ENCODE measurements around the gene F2RL3.

Gene F2RL3

DNA sequence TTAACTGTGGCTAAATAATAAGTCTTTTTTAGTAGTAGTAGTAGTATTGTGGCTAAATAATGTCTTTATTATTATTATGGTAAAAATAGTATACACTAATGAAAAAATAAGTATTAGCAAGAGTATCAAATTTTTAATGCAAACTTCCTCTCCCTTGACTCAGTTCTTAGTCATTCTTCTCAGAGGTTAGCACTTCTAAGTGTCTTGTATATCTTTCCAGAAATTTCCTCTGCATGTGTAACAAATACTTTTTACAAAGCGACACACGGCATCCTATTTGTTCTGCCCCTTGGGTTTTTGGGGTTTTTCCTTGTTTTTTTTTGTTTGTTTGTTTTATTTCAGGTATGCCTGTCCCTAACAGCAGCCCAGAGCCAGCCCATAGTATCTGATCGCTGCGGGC is 38.7 kb upstream of the F2RL3 start (continued):
- TF ChIP-seq, protein P1, sequence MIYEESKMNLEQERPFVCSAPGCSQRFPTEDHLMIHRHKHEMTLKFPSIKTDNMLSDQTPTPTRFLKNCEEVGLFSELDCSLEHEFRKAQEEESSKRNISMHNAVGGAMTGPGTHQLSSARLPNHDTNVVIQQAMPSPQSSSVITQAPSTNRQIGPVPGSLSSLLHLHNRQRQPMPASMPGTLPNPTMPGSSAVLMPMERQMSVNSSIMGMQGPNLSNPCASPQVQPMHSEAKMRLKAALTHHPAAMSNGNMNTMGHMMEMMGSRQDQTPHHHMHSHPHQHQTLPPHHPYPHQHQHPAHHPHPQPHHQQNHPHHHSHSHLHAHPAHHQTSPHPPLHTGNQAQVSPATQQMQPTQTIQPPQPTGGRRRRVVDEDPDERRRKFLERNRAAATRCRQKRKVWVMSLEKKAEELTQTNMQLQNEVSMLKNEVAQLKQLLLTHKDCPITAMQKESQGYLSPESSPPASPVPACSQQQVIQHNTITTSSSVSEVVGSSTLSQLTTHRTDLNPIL (CRISPR knock-in tag; IDR thresholded peaks at IDR 0.05; ENCODE audit: low read depth), result no peak
- TF ChIP-seq ZC3H10 (CRISPR knock-in tag; IDR thresholded peaks at IDR 0.05), result no peak
- no peak for TF ChIP-seq SNAI2 (CRISPR knock-in tag; IDR thresholded peaks at IDR 0.05)
- TF ChIP-seq ZNF70 (CRISPR knock-in tag; IDR thresholded peaks at IDR 0.05), result no peak
- TF ChIP-seq, protein P2, sequence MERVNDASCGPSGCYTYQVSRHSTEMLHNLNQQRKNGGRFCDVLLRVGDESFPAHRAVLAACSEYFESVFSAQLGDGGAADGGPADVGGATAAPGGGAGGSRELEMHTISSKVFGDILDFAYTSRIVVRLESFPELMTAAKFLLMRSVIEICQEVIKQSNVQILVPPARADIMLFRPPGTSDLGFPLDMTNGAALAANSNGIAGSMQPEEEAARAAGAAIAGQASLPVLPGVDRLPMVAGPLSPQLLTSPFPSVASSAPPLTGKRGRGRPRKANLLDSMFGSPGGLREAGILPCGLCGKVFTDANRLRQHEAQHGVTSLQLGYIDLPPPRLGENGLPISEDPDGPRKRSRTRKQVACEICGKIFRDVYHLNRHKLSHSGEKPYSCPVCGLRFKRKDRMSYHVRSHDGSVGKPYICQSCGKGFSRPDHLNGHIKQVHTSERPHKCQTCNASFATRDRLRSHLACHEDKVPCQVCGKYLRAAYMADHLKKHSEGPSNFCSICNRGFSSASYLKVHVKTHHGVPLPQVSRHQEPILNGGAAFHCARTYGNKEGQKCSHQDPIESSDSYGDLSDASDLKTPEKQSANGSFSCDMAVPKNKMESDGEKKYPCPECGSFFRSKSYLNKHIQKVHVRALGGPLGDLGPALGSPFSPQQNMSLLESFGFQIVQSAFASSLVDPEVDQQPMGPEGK (CRISPR knock-in tag; IDR thresholded peaks at IDR 0.05; ENCODE audit: borderline replicate concordance), result no peak
- TF ChIP-seq ZNF8 (CRISPR knock-in tag; IDR thresholded peaks at IDR 0.05), result no peak
- no peak for TF ChIP-seq ZFP3 (CRISPR knock-in tag; IDR thresholded peaks at IDR 0.05)
- TF ChIP-seq OSR1 (CRISPR knock-in tag; IDR thresholded peaks at IDR 0.05), result no peak

DNA sequence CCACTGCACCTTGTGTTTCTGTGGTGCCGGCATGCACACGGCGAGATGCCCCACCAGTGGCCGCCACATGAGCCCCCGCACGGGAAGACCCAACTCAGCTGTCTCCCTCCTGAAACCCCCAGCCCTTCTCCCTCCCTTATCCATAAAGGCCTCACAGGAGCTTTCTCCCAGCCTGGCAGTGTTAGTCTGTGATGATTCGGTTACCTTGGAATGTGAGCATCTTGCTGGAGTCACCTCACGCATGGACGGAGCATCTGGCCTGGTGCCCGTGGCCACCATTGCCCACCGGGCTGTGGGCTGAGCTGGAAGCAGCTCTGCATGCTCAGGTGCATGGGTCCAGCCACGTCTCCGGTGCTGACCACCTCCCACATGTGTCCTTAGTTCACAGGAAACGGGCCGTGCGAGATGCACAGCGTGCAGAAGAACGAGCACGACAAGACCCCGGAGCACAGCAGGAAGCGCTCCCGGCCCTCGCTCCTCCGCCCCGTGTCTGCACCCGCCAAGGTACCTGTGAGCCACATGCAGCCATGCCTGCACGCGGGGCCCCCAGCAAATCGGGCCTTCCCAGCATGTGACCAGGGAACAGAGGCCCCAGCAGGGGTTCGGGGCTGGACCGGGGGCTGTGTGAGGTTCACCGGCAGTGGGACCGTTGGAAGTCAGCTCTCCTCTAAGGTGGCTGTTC is 37.6 kb upstream of the F2RL3 start:
- TF ChIP-seq ZNF70 (CRISPR knock-in tag; IDR thresholded peaks at IDR 0.05) (no peak), ESRRG (CRISPR knock-in tag; IDR thresholded peaks at IDR 0.05) (no peak), OSR1 (CRISPR knock-in tag; IDR thresholded peaks at IDR 0.05) (no peak), BACH2 (CRISPR knock-in tag; IDR thresholded peaks at IDR 0.05; ENCODE audit: borderline replicate concordance) (no peak), ZNF8 (CRISPR knock-in tag; IDR thresholded peaks at IDR 0.05) (no peak), ZNF565 (CRISPR knock-in tag; conservative IDR thresholded peaks at IDR 0.05; ENCODE audit: low read depth) (no peak), ZFP3 (CRISPR knock-in tag; IDR thresholded peaks at IDR 0.05) (no peak), ARNTL (CRISPR knock-in tag; IDR thresholded peaks at IDR 0.05; ENCODE audit: borderline replicate concordance, low read depth) (no peak), CSDC2 (CRISPR knock-in tag; IDR thresholded peaks at IDR 0.05) (no peak), ZC3H10 (CRISPR knock-in tag; IDR thresholded peaks at IDR 0.05) (no peak), GLIS3 (CRISPR knock-in tag; IDR thresholded peaks at IDR 0.05) (no peak)
- TF ChIP-seq, protein P1 (CRISPR knock-in tag; IDR thresholded peaks at IDR 0.05; ENCODE audit: low read depth), result no peak
- TF ChIP-seq, protein P2 (CRISPR knock-in tag; IDR thresholded peaks at IDR 0.05; ENCODE audit: borderline replicate concordance), result no peak
- TF ChIP-seq, protein P3, sequence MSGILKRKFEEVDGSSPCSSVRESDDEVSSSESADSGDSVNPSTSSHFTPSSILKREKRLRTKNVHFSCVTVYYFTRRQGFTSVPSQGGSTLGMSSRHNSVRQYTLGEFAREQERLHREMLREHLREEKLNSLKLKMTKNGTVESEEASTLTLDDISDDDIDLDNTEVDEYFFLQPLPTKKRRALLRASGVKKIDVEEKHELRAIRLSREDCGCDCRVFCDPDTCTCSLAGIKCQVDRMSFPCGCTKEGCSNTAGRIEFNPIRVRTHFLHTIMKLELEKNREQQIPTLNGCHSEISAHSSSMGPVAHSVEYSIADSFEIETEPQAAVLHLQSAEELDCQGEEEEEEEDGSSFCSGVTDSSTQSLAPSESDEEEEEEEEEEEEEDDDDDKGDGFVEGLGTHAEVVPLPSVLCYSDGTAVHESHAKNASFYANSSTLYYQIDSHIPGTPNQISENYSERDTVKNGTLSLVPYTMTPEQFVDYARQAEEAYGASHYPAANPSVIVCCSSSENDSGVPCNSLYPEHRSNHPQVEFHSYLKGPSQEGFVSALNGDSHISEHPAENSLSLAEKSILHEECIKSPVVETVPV (CRISPR knock-in tag; IDR thresholded peaks at IDR 0.05), result no peak
- ATAC-seq, result peak; percentile 65

DNA sequence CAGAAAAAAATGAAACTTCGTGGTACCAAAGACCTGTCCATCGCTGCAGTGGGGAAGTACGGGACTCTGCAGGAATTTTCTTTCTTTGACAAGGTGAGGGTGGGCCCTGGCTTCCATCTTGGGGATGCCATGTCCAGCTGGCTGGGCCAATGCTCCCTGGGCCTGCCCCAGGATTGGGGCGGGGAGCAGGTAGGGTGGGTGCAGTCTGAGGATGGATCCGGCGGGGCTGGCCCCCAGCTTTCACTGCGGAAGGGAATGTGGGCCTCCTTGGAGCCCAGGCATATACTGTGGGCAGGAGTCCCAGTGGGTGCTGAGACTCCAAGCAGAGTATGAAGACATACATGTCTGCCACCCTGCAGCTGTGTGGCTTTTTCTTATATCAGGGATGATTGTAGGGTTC is 35.7 kb upstream of the F2RL3 start:
- no peak for ATAC-seq
- TF ChIP-seq ZNF565 (CRISPR knock-in tag; conservative IDR thresholded peaks at IDR 0.05; ENCODE audit: low read depth), result no peak
- no peak for TF ChIP-seq TCF4 (CRISPR knock-in tag; IDR thresholded peaks at IDR 0.05; ENCODE audit: borderline replicate concordance)
- TF ChIP-seq, protein P4, sequence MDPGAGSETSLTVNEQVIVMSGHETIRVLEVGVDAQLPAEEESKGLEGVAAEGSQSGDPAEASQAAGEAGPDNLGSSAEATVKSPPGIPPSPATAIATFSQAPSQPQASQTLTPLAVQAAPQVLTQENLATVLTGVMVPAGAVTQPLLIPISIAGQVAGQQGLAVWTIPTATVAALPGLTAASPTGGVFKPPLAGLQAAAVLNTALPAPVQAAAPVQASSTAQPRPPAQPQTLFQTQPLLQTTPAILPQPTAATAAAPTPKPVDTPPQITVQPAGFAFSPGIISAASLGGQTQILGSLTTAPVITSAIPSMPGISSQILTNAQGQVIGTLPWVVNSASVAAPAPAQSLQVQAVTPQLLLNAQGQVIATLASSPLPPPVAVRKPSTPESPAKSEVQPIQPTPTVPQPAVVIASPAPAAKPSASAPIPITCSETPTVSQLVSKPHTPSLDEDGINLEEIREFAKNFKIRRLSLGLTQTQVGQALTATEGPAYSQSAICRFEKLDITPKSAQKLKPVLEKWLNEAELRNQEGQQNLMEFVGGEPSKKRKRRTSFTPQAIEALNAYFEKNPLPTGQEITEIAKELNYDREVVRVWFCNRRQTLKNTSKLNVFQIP (CRISPR knock-in tag; IDR thresholded peaks at IDR 0.05; ENCODE audit: borderline replicate concordance, low read depth), result no peak
- TF ChIP-seq GLIS3 (CRISPR knock-in tag; IDR thresholded peaks at IDR 0.05), result no peak
- TF ChIP-seq ZC3H10 (CRISPR knock-in tag; IDR thresholded peaks at IDR 0.05), result no peak
- TF ChIP-seq BACH2 (CRISPR knock-in tag; IDR thresholded peaks at IDR 0.05; ENCODE audit: borderline replicate concordance), result no peak
- no peak for TF ChIP-seq ISL1 (CRISPR knock-in tag; IDR thresholded peaks at IDR 0.05)
- no peak for TF ChIP-seq CSDC2 (CRISPR knock-in tag; IDR thresholded peaks at IDR 0.05)
- TF ChIP-seq TOX (CRISPR knock-in tag; IDR thresholded peaks at IDR 0.05; ENCODE audit: borderline replicate concordance), result no peak
- TF ChIP-seq, protein P1 (CRISPR knock-in tag; IDR thresholded peaks at IDR 0.05; ENCODE audit: low read depth), result no peak
- TF ChIP-seq, protein P5, sequence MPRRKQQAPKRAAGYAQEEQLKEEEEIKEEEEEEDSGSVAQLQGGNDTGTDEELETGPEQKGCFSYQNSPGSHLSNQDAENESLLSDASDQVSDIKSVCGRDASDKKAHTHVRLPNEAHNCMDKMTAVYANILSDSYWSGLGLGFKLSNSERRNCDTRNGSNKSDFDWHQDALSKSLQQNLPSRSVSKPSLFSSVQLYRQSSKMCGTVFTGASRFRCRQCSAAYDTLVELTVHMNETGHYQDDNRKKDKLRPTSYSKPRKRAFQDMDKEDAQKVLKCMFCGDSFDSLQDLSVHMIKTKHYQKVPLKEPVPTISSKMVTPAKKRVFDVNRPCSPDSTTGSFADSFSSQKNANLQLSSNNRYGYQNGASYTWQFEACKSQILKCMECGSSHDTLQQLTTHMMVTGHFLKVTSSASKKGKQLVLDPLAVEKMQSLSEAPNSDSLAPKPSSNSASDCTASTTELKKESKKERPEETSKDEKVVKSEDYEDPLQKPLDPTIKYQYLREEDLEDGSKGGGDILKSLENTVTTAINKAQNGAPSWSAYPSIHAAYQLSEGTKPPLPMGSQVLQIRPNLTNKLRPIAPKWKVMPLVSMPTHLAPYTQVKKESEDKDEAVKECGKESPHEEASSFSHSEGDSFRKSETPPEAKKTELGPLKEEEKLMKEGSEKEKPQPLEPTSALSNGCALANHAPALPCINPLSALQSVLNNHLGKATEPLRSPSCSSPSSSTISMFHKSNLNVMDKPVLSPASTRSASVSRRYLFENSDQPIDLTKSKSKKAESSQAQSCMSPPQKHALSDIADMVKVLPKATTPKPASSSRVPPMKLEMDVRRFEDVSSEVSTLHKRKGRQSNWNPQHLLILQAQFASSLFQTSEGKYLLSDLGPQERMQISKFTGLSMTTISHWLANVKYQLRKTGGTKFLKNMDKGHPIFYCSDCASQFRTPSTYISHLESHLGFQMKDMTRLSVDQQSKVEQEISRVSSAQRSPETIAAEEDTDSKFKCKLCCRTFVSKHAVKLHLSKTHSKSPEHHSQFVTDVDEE (CRISPR knock-in tag; IDR thresholded peaks at IDR 0.05), result no peak
- TF ChIP-seq PPARA (CRISPR knock-in tag; IDR thresholded peaks at IDR 0.05; ENCODE audit: borderline replicate concordance), result no peak
- no peak for TF ChIP-seq RARB (CRISPR knock-in tag; IDR thresholded peaks at IDR 0.05)
- TF ChIP-seq ZNF8 (CRISPR knock-in tag; IDR thresholded peaks at IDR 0.05), result no peak

Data from SK-N-SH treated with all-trans-retinoic acid at 6 μM for 48 hours (cell line).